HG02610 (cell line): Measurements from ENCODE around the gene RAD51B.

Experiments used
- ATAC-seq: cut with Tn5 transposase; IDR thresholded peaks from one replicate; pipeline ENCODE4 v1.9.1; 2021; ENCODE audit warnings: mild to moderate bottlenecking, moderate library complexity; ENCODE audit not compliant: unreplicated experiment

RAD51B gene

GRCh38 chr14:68594737-68595380, 775.3 kb downstream of the RAD51B start:
- no peak for ATAC-seq

GRCh38 chr14:68596211-68596610, 776.6 kb downstream of the RAD51B start:
- ATAC-seq: no peak

- no peak for ATAC-seq
Observed at GRCh38 chr14:68596701-68597100, 777.1 kb downstream of the RAD51B start.

GRCh38 chr14:68598089-68598488, 778.5 kb downstream of the RAD51B start:
- no peak for ATAC-seq

GRCh38 chr14:68598621-68599447, 779.3 kb downstream of the RAD51B start:
- no peak for ATAC-seq

GRCh38 chr14:68599896-68600610, 780.5 kb downstream of the RAD51B start:
- ATAC-seq: no peak

- no peak for ATAC-seq
Observed at GRCh38 chr14:68602507-68602906, 782.9 kb downstream of the RAD51B start.

GRCh38 chr14:68603533-68604360, 784.2 kb downstream of the RAD51B start:
- no peak for ATAC-seq

- no peak for ATAC-seq
Observed at GRCh38 chr14:68604361-68604730, 784.8 kb downstream of the RAD51B start.

- no peak for ATAC-seq
Observed at GRCh38 chr14:68604822-68605221, 785.2 kb downstream of the RAD51B start.

GRCh38 chr14:68606176-68606575, 786.6 kb downstream of the RAD51B start:
- no peak for ATAC-seq

GRCh38 chr14:68606644-68607043, 787.1 kb downstream of the RAD51B start:
- no peak for ATAC-seq

- no peak for ATAC-seq
Observed at GRCh38 chr14:68607081-68607866, 787.7 kb downstream of the RAD51B start.

- no peak for ATAC-seq
Observed at GRCh38 chr14:68607867-68608573, 788.4 kb downstream of the RAD51B start.

GRCh38 chr14:68608574-68608962, 789.0 kb downstream of the RAD51B start:
- no peak for ATAC-seq

GRCh38 chr14:68609012-68609411, 789.4 kb downstream of the RAD51B start:
- ATAC-seq: no peak

GRCh38 chr14:68610251-68610793, 790.7 kb downstream of the RAD51B start:
- no peak for ATAC-seq

GRCh38 chr14:68611599-68611998, 792.0 kb downstream of the RAD51B start:
- no peak for ATAC-seq

- no peak for ATAC-seq
Observed at GRCh38 chr14:68612049-68612448, 792.5 kb downstream of the RAD51B start.
